ENCODE data around the gene RAI1.

- TF ChIP-seq CTCF (IDR thresholded peaks at IDR 0.05) (no peak), POLR2A (IDR thresholded peaks at IDR 0.05) (no peak)
Measured at GRCh38 chr17:17763136-17763535, 81.9 kb downstream of the RAI1 start.

Data from esophagus squamous epithelium (tissue), 4 donors.